ENCODE results near the gene ETF1. TPM values are rescaled to one million over a fixed set of nuclear protein-coding genes. Genes with fewer than 3 reads are reported as not detected.

The ETF1 gene
- total and polyA plus RNA-seq, 9 of the 15 experiments (the other 6 are each of a cell fraction or from before 2014, with no cell fraction given): 53.7 to 209 (median 164) TPM

- no peak for TF ChIP-seq TSHZ1 (CRISPR knock-in tag; IDR thresholded peaks at IDR 0.05)
- TF ChIP-seq GMEB1 (CRISPR knock-in tag; IDR thresholded peaks at IDR 0.05): no peak; the same call in 1 of the 2 replicates
- peak; percentile 73 for TF ChIP-seq EP400 (IDR thresholded peaks at IDR 0.05)
- no peak for TF ChIP-seq KDM4B (IDR thresholded peaks at IDR 0.05; ENCODE audit: borderline replicate concordance in 2 of 2, low read depth in 1 of 2)
- no peak; the same call in 1 of the 2 replicates for TF ChIP-seq MECOM (CRISPR knock-in tag; IDR thresholded peaks at IDR 0.05)
- TF ChIP-seq BHLHE40 (IDR thresholded peaks at IDR 0.05; ENCODE audit: low read length): peak; percentile 71; the same call in 1 of the 2 replicates
- no peak for TF ChIP-seq ARNT (IDR thresholded peaks at IDR 0.05)
- TF ChIP-seq MED1 (CRISPR knock-in tag; IDR thresholded peaks at IDR 0.05; ENCODE audit: borderline replicate concordance): no peak
- TF ChIP-seq ZNF511 (CRISPR knock-in tag; IDR thresholded peaks at IDR 0.05): no peak; the same call in 1 of the 2 replicates
- TF ChIP-seq NCOR1 (IDR thresholded peaks at IDR 0.05): peak; percentile 79
- peak; percentile 71 for TF ChIP-seq PHF8 (IDR thresholded peaks at IDR 0.05; ENCODE audit: borderline replicate concordance, low read length)
- TF ChIP-seq NFXL1 (CRISPR knock-in tag; IDR thresholded peaks at IDR 0.05): no peak
- TF ChIP-seq ZNF12 (CRISPR knock-in tag; IDR thresholded peaks at IDR 0.05): no peak
- no peak for TF ChIP-seq THAP7 (CRISPR knock-in tag; IDR thresholded peaks at IDR 0.05)
- no peak for TF ChIP-seq ZNF212 (CRISPR knock-in tag; IDR thresholded peaks at IDR 0.05)
- TF ChIP-seq POLR3G (IDR thresholded peaks at IDR 0.05; ENCODE audit: extremely low read depth, insufficient read length, insufficient replicate concordance): no peak
- TF ChIP-seq MXI1 (IDR thresholded peaks at IDR 0.05; ENCODE audit: low read depth, low read length): no peak
- no peak for TF ChIP-seq FOXJ2 (tag; IDR thresholded peaks at IDR 0.05)
- no peak for TF ChIP-seq ZNF3 (CRISPR knock-in tag; IDR thresholded peaks at IDR 0.05)
- 0 out of 2 replicates have a peak, but pooled peaks have one; percentile 39 for TF ChIP-seq TAF7 (tag; IDR thresholded peaks at IDR 0.05)
- TF ChIP-seq EP300 (IDR thresholded peaks at IDR 0.05; ENCODE audit: low read length): peak; percentile 31; the same call in 1 of the 2 replicates
These were observed 78.4 kb downstream of the ETF1 start (continued) for GRCh38 chr5:138464388-138465260.
